Loucy (cell line): Measurements from ENCODE around the gene CERS4.

Experiments used
- EZH2phosphoT487 ChIP-seq: fragments of 200-600 bp; IDR thresholded peaks from 2 replicates; pipeline ENCODE4 v1.6.1; 2018; ENCODE audit warnings: antibody characterized with exemption, mild to moderate bottlenecking, moderate library complexity, borderline replicate concordance
- TF ChIP-seq, protein P1 (sequence below): fragments of 200-600 bp; sonication (generic); conservative IDR thresholded peaks from 2 replicates; pipeline ENCODE4 v1.5.1; 2014; ENCODE audit warnings: mild to moderate bottlenecking, antibody characterized with exemption, low read length

DNA sequence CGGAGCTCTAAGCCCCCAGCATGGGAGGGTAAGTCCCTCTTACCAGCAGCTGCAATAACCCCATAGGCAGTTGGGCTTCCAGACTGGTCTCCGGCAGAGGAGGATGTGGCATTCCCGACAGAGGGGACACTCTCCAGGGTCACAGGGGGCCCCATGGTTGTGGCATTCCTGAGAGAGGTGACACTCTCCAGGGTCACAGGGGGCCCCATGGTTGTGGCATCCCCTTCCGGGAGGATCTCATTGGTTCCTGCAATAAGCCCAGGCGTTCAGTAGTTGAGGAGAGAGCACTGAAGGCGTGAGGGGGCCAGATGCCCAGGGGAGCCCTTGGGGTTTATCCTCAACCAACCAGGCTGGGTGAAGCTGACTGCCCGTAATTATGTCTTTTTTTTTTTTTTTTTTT, 93.6 kb downstream of the CERS4 start:
- TF ChIP-seq, protein P1, sequence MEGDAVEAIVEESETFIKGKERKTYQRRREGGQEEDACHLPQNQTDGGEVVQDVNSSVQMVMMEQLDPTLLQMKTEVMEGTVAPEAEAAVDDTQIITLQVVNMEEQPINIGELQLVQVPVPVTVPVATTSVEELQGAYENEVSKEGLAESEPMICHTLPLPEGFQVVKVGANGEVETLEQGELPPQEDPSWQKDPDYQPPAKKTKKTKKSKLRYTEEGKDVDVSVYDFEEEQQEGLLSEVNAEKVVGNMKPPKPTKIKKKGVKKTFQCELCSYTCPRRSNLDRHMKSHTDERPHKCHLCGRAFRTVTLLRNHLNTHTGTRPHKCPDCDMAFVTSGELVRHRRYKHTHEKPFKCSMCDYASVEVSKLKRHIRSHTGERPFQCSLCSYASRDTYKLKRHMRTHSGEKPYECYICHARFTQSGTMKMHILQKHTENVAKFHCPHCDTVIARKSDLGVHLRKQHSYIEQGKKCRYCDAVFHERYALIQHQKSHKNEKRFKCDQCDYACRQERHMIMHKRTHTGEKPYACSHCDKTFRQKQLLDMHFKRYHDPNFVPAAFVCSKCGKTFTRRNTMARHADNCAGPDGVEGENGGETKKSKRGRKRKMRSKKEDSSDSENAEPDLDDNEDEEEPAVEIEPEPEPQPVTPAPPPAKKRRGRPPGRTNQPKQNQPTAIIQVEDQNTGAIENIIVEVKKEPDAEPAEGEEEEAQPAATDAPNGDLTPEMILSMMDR, result no peak
- TF ChIP-seq EZH2phosphoT487, result no peak
